Caco-2 (cell line): ENCODE results near the gene CDHR5. TPM values are rescaled to one million over a fixed set of nuclear protein-coding genes. Genes with fewer than 3 reads are reported as not detected.

ENCODE experiments used
- BruUV-seq: library from RNA; stranded (reverse); fragments of 400-500 nt; replicated peaks from 2 replicates; lab custom pipeline; 2021; lab: Mats Ljungman, UMichigan
- CTCF ChIA-PET: fragments of 300-600 bp; sonication (Branson Sonifier 250); formaldehyde crosslinking; loops from one replicate; lab custom pipeline; 2022; ENCODE audit warnings: antibody characterized with exemption; lab: Charles Lee
- POLR2A ChIA-PET: fragments of 300-600 bp; sonication (Branson Sonifier 250); formaldehyde crosslinking; loops from one replicate; lab custom pipeline; 2022; ENCODE audit warnings: antibody characterized with exemption; lab: Charles Lee
- DNase-seq, 2 experiments: peaks; one replicate each; pipeline versions ENCODE4 v3.0.0 to v3.0.0-alpha.2; 2020 to 2022
- H3K27me3 ChIP-seq: replicated peaks from 2 replicates; pipeline ENCODE4 v1.6.0; 2011; ENCODE audit warnings: low read length; ENCODE audit not compliant: control insufficient read depth, insufficient read depth
- H3K36me3 ChIP-seq: 2 replicates; pipeline ENCODE4 v1.5.1; 2011; ENCODE audit warnings: low read length; ENCODE audit not compliant: control insufficient read depth, insufficient read depth
- H3K4me1 ChIP-seq: fragments of 250-450 bp; sonication (Bioruptor Pico); 2 replicates; pipeline ENCODE4 v1.5.1; 2020; ENCODE audit warnings: mild to moderate bottlenecking
- H3K4me3 ChIP-seq: 2 replicates; pipeline ENCODE4 v1.5.1; 2011; ENCODE audit warnings: low read depth, mild to moderate bottlenecking, control low read depth, low read length
- H3K9me3 ChIP-seq: fragments of 250-450 bp; sonication (Bioruptor Pico); 2 replicates; pipeline ENCODE4 v1.5.1; 2020; ENCODE audit warnings: mild to moderate bottlenecking, moderate library complexity
- H3K27ac Mint-ChIP-seq: one replicate; pipeline ENCODE4 v1.8.0; 2022; ENCODE audit warnings: mixed read lengths; ENCODE audit not compliant: unreplicated experiment
- H3K27me3 Mint-ChIP-seq: one replicate; pipeline ENCODE4 v1.8.0; 2022; ENCODE audit warnings: mixed read lengths; ENCODE audit not compliant: insufficient read depth, unreplicated experiment
- H3K36me3 Mint-ChIP-seq: one replicate; pipeline ENCODE4 v1.8.0; 2022; ENCODE audit warnings: mild to moderate bottlenecking, mixed read lengths; ENCODE audit not compliant: insufficient read depth, unreplicated experiment
- H3K4me1 Mint-ChIP-seq: one replicate; pipeline ENCODE4 v1.8.0; 2022; ENCODE audit warnings: low read depth, mixed read lengths; ENCODE audit not compliant: unreplicated experiment
- H3K4me3 Mint-ChIP-seq: one replicate; pipeline ENCODE4 v1.8.0; 2022; ENCODE audit warnings: mild to moderate bottlenecking, moderate library complexity, mixed read lengths; ENCODE audit not compliant: unreplicated experiment
- H3K9me3 Mint-ChIP-seq: one replicate; pipeline ENCODE4 v1.8.0; 2022; ENCODE audit warnings: mixed read lengths; ENCODE audit not compliant: unreplicated experiment
- CTCF ChIP-seq, 2 experiments: fragments of 200-600 bp in 1 of 2; IDR thresholded peaks; 1 replicate in 1 of 2; 2 replicates in 1 of 2; pipeline versions ENCODE4 v1.5.1 to v1.8.0; 2011 to 2022; ENCODE audit warnings: antibody characterized with exemption in 1 of 2, control low read depth in 1 of 2, inconsistent platforms in 1 of 2, low read depth in 1 of 2, low read length in 1 of 2, mild to moderate bottlenecking in 1 of 2, moderate library complexity in 1 of 2; ENCODE audit not compliant: insufficient read depth in 1 of 2, severe bottlenecking in 1 of 2, unreplicated experiment in 1 of 2
- intact Hi-C: fragments of 100-400 bp; cut with micrococcal nuclease; formaldehyde crosslinking; loops from one replicate; pipeline ENCODE4 v1.10.0; 2022; ENCODE audit not compliant: unreplicated experiment
- total RNA-seq: library from RNA; stranded (reverse); gene quantifications from 2 replicates; pipeline ENCODE4 v1.2.3, GENCODE V29; 2022

Gene CDHR5
- total RNA-seq, 1 experiment from 2014 or later: 42.0 TPM

- no peaks in the 10 kb centered on the region for H3K9me3 Mint-ChIP-seq
- no peak overlapping the region for H3K4me3 ChIP-seq
- H3K9me3 ChIP-seq: no peaks in the 10 kb centered on the region
- peaks cover 29% of the 10 kb centered on the region for H3K4me1 Mint-ChIP-seq
- no peaks in the 10 kb centered on the region for H3K27me3 ChIP-seq
- DNase-seq: peak; percentile 91 to 93
- no peaks in the 10 kb centered on the region for H3K27me3 Mint-ChIP-seq
- intact Hi-C loops: loop anchor here (2.0 kb wide), 1 partner anchor 27 kb away; the partner anchor contains the start of genes LMNTD2 and RASSF7
- ChIA-PET POLR2A (interaction anchor here (0.6 to 1.2 kb wide), 5 partner anchors 12 to 231 kb away, joined by 3 to 17 read pairs (median 9); partner anchors contain the start of genes PHRF1 and TMEM80), CTCF (interaction anchor here (0.6 to 1.1 kb wide), 4 partner anchors 12 to 429 kb away, joined by 3 to 5 read pairs (median 4); partner anchors contain the start of gene PHRF1)
- TSS peak; percentile 5 for BruUV-seq
- peak overlapping the region; percentile 5 for H3K4me3 Mint-ChIP-seq
- no peak for TF ChIP-seq CTCF (IDR thresholded peaks at IDR 0.05; ENCODE audit: insufficient read depth in 1 of 2, low read depth in 1 of 2, low read length in 1 of 2, severe bottlenecking in 1 of 2, unreplicated experiment in 1 of 2)
- H3K4me1 ChIP-seq: peaks cover 25% of the 10 kb centered on the region
- peaks cover 3% of the 10 kb centered on the region for H3K36me3 ChIP-seq
- H3K27ac Mint-ChIP-seq: peak overlapping the region; percentile 82
- peaks cover 88% of the 10 kb centered on the region for H3K36me3 Mint-ChIP-seq
Measured at GRCh38 chr11:587978-588380, 36.8 kb downstream of the CDHR5 start.

- Histone ChIP-seq H3K4me3 (no peak overlapping the region), H3K36me3 (peaks cover 3% of the 10 kb centered on the region), H3K27me3 (no peaks in the 10 kb centered on the region), H3K4me1 (peaks cover 25% of the 10 kb centered on the region), H3K9me3 (no peaks in the 10 kb centered on the region)
- Mint-ChIP-seq H3K4me3 (peak overlapping the region; percentile 5), H3K4me1 (peaks cover 29% of the 10 kb centered on the region), H3K27ac (peak overlapping the region; percentile 82), H3K36me3 (peaks cover 88% of the 10 kb centered on the region), H3K27me3 (no peaks in the 10 kb centered on the region), H3K9me3 (no peaks in the 10 kb centered on the region)
- BruUV-seq: no TSS peak
- ChIA-PET CTCF (interaction anchor here (0.6 to 1.1 kb wide), 4 partner anchors 12 to 429 kb away, joined by 3 to 5 read pairs (median 4); partner anchors contain the start of gene PHRF1), POLR2A (interaction anchor here (0.6 to 1.2 kb wide), 4 partner anchors 11 to 108 kb away, joined by 3 to 17 read pairs (median 12); partner anchors contain the start of genes PHRF1 and TMEM80)
- DNase-seq: no peak
- intact Hi-C loops: no loop called here
- TF ChIP-seq CTCF (IDR thresholded peaks at IDR 0.05; ENCODE audit: insufficient read depth in 1 of 2, low read depth in 1 of 2, low read length in 1 of 2, severe bottlenecking in 1 of 2, unreplicated experiment in 1 of 2): no peak
Measured at GRCh38 chr11:587546-587945, 37.2 kb downstream of the CDHR5 start.

GRCh38 chr11:586376-587316 is 38.1 kb downstream of the CDHR5 start:
- peaks cover 25% of the 10 kb centered on the region for H3K4me1 ChIP-seq
- no peak for DNase-seq

More at GRCh38 chr11:586376-587316, 38.1 kb downstream of the CDHR5 start:
- no TSS peak for BruUV-seq
- Histone ChIP-seq H3K36me3 (peaks cover 5% of the 10 kb centered on the region), H3K9me3 (no peaks in the 10 kb centered on the region), H3K27me3 (no peaks in the 10 kb centered on the region), H3K4me3 (no peak overlapping the region)
- ChIA-PET POLR2A (interaction anchor here (0.6 to 0.7 kb wide), 2 partner anchors 9 to 232 kb away, joined by 4 to 8 read pairs; partner anchors contain the start of gene PNPLA2), CTCF (no interaction called here)
- Mint-ChIP-seq H3K36me3 (peaks cover 88% of the 10 kb centered on the region), H3K4me1 (peaks cover 29% of the 10 kb centered on the region), H3K27me3 (no peaks in the 10 kb centered on the region), H3K27ac (peak overlapping the region; percentile 82), H3K9me3 (no peaks in the 10 kb centered on the region), H3K4me3 (no peak overlapping the region)
- no peak for TF ChIP-seq CTCF (IDR thresholded peaks at IDR 0.05; ENCODE audit: insufficient read depth in 1 of 2, low read depth in 1 of 2, low read length in 1 of 2, severe bottlenecking in 1 of 2, unreplicated experiment in 1 of 2)
- intact Hi-C loops: no loop called here
